GM20431 (cell line): ENCODE measurements around the gene FBXO24.

Experiments used
- in situ Hi-C: fragments of 300-500 bp; cut with MseI, MboI; formaldehyde crosslinking; loops from one replicate; pipeline ENCODE4 v1.15.0; 2020; ENCODE audit warnings: low sequenced_read_pairs; ENCODE audit not compliant: unreplicated experiment

FBXO24 gene

GRCh38 chr7:100585511-100586265 lies 440 bp upstream of the FBXO24 start, which contains the start of gene LRCH4:
TSS of gene LRCH4 (minus strand) at chr7:100586129. CDS start at chr7:100586100, 29 bp downstream.
- in situ Hi-C loops, result no loop called here

DNA sequence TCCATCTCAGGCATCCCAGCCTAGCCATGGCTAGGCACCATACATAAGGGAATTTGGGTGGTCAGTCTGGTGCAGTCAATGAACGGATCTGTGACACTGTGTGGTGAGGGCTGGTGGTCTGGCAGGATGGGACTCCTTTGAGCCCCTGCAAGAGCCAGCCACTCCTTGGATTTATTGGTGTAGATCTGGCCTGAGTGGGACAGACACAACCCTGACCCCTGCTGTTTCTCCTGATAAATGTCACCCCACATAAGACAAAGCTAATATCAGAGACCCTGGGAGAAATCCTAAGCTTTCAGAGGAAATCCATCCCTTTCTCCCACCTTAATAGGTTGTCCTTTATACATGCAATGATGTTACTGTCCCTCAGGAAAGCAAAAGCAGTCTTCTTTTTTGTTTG lies 2.3 kb downstream of the FBXO24 start:
- in situ Hi-C loops, result no loop called here

DNA sequence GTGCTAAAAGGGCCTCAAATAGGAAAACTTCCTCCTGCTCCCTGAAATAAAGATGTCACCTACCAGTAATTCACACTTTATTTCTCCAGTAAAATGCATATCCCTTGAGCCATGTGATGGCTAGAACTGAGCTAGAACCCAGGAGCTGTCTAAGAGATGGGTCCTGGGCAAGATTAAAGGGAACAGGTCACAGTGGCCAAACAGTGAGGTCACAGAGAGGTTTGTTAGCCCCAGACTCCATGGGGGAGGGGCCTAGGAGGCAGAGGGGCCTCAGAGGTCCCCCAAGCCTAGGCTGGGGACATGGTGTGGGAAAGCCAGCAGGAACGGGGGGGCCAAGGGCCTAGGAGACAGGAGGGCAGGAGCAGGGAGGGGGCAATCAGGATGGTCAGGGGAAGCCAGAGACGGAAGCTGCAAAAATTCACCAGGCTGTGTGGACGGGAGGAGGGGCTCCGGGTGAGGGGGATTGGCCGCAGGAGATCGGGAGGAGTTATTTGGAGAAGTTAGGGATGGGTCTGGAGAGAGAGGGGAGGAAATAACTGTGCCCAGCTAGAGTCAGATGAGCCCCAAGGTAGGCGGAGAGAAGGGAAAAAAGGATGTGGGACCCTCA lies 3.3 kb downstream of the FBXO24 start:
- in situ Hi-C loops, result no loop called here

GRCh38 chr7:100590077-100590737 lies 4.1 kb downstream of the FBXO24 start:
- in situ Hi-C loops, result no loop called here

- in situ Hi-C loops, result no loop called here
Observed at GRCh38 chr7:100591596-100591995, 5.5 kb downstream of the FBXO24 start.

DNA sequence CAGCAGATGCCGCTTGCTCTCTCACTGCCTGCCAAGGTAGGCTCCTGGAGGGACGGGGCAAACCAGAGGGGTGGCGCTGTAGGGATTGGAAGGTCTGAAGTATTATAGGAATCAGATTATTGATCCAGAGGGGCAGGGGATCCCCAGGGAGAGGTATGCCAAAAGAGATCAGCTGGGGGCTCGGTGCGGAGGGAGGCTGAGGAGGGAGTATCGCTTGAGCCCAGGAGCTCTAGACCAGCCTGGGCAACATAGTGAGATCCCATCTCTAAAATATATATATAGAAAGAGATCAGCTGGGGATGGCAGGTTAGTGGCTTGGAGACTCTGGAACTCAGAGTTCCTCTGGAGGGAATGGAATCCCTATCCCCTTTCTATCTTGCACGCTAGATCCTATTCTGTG lies 9.1 kb downstream of the FBXO24 start:
- in situ Hi-C loops, result no loop called here

GRCh38 chr7:100598425-100598824 lies 12.3 kb downstream of the FBXO24 start:
- in situ Hi-C loops, result no loop called here

DNA sequence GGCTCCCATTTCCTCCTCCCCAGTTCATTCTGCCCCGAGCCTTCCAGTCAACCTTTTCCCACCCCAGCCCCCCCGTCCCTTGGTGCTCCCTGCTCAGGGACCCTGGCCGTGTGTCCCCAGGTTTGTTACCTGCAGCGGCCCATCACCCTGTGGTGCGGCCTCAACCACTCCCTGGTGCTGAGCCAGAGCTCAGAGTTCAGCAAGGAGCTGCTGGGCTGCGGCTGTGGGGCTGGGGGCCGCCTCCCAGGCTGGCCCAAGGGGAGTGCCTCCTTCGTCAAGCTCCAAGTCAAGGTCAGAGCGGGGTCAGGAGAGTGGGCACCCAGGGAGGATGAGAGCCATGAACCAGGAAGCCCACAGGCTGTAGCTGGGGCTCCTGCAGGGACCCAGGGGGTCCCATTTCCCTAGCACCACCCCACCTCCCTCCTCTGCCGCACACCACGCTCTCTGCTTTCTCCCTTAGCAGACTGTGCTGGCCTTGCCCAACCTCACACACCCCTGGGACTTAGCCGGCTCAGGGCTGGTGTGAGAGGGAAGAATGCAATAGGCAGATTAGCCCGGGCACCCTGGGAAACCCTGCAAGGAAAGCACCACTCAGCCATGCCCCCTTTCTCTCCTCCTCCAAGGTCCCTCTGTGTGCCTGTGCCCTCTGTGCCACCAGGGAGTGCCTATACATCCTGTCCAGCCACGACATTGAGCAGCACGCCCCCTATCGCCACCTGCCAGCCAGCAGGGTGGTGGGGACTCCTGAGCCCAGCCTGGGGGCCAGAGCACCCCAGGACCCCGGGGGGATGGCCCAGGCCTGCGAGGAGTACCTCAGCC lies 14.0 kb downstream of the FBXO24 start:
- in situ Hi-C loops, result no loop called here

- in situ Hi-C loops, result no loop called here
Observed at GRCh38 chr7:100600730-100601038, 14.6 kb downstream of the FBXO24 start.

GRCh38 chr7:100602889-100603725 lies 17.0 kb downstream of the FBXO24 start:
- in situ Hi-C loops, result no loop called here

DNA sequence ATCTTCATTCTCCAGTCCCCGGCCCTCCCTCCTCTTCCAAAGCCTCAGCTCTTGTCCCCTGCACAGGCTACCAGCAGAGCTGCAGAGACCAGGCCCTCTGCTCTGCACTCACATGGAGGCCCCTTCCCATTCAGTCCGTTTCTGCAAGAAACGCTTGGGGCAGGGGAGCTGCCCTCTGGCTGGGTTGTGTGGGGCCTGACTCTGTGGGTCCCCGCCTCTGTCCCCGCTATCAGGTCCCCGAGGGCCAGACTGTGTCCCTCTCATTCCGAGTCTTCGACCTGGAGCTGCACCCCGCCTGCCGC lies 17.5 kb downstream of the FBXO24 start:
- in situ Hi-C loops, result no loop called here

DNA sequence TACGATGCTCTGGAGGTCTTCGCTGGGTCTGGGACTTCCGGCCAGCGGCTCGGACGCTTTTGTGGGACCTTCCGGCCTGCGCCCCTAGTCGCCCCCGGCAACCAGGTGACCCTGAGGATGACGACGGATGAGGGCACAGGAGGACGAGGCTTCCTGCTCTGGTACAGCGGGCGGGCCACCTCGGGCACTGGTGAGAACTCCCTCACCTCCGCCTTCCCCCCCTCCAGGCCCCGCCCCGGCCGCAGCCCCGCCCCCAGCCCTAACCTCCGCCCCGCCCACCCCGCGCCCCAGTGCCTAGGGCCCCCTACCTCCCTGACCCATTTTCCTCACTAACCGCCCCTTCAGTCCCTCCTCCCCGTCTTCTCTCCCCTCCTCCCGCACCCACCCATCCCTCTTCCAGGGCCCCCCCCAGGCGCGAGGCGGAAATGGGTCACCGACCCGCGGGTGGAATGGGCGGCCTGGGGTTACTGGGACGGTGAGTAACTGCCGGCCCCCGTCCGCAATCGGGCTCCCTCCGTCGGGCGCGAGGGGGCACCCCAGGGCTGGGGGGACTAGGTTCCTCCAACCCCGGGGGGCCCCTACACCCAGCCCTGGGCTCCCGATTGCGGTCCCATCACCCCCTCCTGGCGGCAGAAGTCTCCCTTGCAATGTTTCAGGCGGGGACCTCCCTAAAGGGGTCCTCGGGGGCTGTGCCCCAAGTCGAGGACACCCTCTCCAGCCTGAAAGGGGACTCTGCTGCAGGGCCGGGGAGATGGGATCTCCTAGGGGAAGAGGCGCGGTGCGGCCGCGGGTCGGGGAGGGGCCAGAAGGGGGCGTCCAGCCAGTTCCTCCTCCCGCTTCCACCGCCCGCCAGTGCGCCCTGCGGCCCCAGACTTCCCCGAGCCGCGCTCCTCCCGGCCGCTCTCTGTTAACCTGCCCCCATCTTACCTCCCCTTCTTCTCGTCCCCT lies 18.2 kb downstream of the FBXO24 start:
- in situ Hi-C loops, result no loop called here

GRCh38 chr7:100604976-100605911 lies 19.1 kb downstream of the FBXO24 start:
- in situ Hi-C loops, result no loop called here

DNA sequence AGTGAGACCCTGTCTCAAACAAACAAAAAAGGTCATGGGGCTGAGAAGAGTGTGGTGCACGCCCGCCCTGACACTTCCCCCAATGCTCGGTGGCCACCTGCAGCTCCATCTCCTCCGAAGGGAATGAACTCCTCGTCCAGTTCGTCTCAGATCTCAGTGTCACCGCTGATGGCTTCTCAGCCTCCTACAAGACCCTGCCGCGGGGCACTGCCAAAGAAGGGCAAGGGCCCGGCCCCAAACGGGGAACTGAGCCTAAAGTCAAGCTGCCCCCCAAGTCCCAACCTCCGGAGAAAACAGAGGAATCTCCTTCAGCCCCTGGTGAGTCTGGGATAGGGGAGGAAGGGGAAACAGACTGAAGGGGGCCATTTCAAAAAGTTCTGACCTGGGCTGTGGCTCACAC lies 20.2 kb downstream of the FBXO24 start:
- in situ Hi-C loops, result no loop called here

GRCh38 chr7:100607111-100607510 lies 21.0 kb downstream of the FBXO24 start:
- in situ Hi-C loops, result no loop called here

DNA sequence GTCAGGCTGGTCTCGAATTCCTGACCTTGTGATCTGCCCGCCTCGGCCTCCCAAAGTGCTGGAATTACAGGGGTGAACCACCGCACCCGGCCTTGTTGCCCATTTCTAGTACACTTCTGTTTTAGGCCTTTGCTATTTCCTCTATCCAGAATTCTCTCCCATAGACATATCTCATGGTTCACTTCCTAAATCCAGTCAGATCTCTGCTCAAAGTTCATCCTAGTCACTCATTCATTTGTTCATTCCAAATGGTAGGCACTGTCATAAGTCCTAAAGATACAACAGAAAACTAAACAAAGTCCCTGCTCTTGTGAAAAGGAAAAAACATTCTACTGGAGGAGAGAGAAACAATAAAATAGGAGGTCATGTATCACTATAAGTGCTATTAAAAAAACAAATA lies 23.8 kb downstream of the FBXO24 start:
- in situ Hi-C loops, result no loop called here

GRCh38 chr7:100611983-100612729 lies 26.0 kb downstream of the FBXO24 start, which contains the start of gene MOSPD3:
TSS of gene MOSPD3 (plus strand) at chr7:100612540. CDS start at chr7:100612792, 252 bp downstream.
- in situ Hi-C loops, result no loop called here
